ENCODE measurements around the gene LRGUK.
"Not testable (repeated sequence)": the region's sequence is repeated elsewhere in the genome, so short reads cannot be mapped to it uniquely, and the experiment has no call there.

Gene LRGUK

GRCh38 chr7:134186027-134186426 lies 58.9 kb downstream of the LRGUK start:
- no peak for DNase-seq (ENCODE audit: low spot score)

- no peak for DNase-seq (ENCODE audit: low spot score)
These were observed 59.7 kb downstream of the LRGUK start for GRCh38 chr7:134186801-134187200.

GRCh38 chr7:134187893-134188292 lies 60.8 kb downstream of the LRGUK start:
- DNase-seq (ENCODE audit: low spot score): no peak

- no peak for DNase-seq (ENCODE audit: low spot score)
These were observed 61.2 kb downstream of the LRGUK start for GRCh38 chr7:134188311-134188710.

- no peak for DNase-seq (ENCODE audit: low spot score)
These were observed 62.4 kb downstream of the LRGUK start for GRCh38 chr7:134189559-134189958.

- no peak for DNase-seq (ENCODE audit: low spot score)
These were observed 64.7 kb downstream of the LRGUK start for GRCh38 chr7:134191876-134192275.

- no peak for DNase-seq (ENCODE audit: low spot score)
These were observed 66.1 kb downstream of the LRGUK start for GRCh38 chr7:134193240-134193639.

- no peak for DNase-seq (ENCODE audit: low spot score)
These were observed 68.1 kb downstream of the LRGUK start for GRCh38 chr7:134195252-134195651.

- DNase-seq (ENCODE audit: low spot score): no peak
These were observed 69.3 kb downstream of the LRGUK start for GRCh38 chr7:134196439-134196838.

GRCh38 chr7:134197345-134197744 lies 70.2 kb downstream of the LRGUK start:
- DNase-seq (ENCODE audit: low spot score): no peak

- no peak for DNase-seq (ENCODE audit: low spot score)
These were observed 73.8 kb downstream of the LRGUK start for GRCh38 chr7:134200970-134201369.

GRCh38 chr7:134201569-134202261 lies 74.6 kb downstream of the LRGUK start:
- no peak for DNase-seq (ENCODE audit: low spot score)

GRCh38 chr7:134203186-134203889 lies 76.2 kb downstream of the LRGUK start:
- no peak for DNase-seq (ENCODE audit: low spot score)

- DNase-seq (ENCODE audit: low spot score): no peak
These were observed 82.3 kb downstream of the LRGUK start for GRCh38 chr7:134209322-134210015.

- DNase-seq (ENCODE audit: low spot score): no peak
These were observed 83.1 kb downstream of the LRGUK start for GRCh38 chr7:134210227-134210626.

- no peak for DNase-seq (ENCODE audit: low spot score)
These were observed 84.0 kb downstream of the LRGUK start for GRCh38 chr7:134210976-134211663.

- no peak for DNase-seq (ENCODE audit: low spot score)
These were observed 84.7 kb downstream of the LRGUK start for GRCh38 chr7:134211817-134212216.

GRCh38 chr7:134212576-134213546 lies 85.7 kb downstream of the LRGUK start:
- DNase-seq (ENCODE audit: low spot score): no peak

- no peak for DNase-seq (ENCODE audit: low spot score)
These were observed 93.1 kb downstream of the LRGUK start for GRCh38 chr7:134220236-134220635.

- not testable (repeated sequence) for DNase-seq (ENCODE audit: low spot score)
These were observed 104.2 kb downstream of the LRGUK start for GRCh38 chr7:134231296-134231695.

GRCh38 chr7:134234216-134234615 lies 107.1 kb downstream of the LRGUK start:
- no peak for DNase-seq (ENCODE audit: low spot score)

Measured in iPS-NIHi11 (cell line).